Measurements from ENCODE around the gene FOLR3.
A peak's percentile ranks its signal among the peaks of the same experiment; 100 is the strongest.
"Not testable (repeated sequence)": the region's sequence is repeated elsewhere in the genome, so short reads cannot be mapped to it uniquely, and the experiment has no call there.

FOLR3 gene

DNA sequence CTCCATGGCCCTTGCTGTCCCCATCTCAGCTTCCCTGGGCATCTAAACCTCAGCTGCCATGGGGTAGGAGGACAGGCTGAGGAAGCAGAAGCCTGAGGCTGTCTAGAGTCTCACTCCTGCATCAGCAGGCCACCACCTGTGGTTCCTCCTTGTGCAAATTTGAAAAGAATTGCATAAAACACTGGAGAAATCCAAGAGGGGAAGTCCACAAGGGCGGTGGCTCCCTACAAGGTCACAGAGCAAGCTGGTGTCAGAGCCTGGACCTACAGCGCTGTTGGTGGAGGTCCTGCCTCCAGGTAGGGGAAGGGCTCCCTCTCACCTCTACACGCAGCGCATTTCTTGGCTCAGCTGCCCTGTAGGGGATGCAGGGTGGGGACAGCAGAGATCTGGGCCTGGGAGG is at the start of gene FOLR3:
TSS of gene FOLR3 (plus strand) at position 253 of the 400 bp plus-strand sequence. CDS start 228 bp downstream, outside the sequence.
- DNase-seq: not testable (repeated sequence)

DNA sequence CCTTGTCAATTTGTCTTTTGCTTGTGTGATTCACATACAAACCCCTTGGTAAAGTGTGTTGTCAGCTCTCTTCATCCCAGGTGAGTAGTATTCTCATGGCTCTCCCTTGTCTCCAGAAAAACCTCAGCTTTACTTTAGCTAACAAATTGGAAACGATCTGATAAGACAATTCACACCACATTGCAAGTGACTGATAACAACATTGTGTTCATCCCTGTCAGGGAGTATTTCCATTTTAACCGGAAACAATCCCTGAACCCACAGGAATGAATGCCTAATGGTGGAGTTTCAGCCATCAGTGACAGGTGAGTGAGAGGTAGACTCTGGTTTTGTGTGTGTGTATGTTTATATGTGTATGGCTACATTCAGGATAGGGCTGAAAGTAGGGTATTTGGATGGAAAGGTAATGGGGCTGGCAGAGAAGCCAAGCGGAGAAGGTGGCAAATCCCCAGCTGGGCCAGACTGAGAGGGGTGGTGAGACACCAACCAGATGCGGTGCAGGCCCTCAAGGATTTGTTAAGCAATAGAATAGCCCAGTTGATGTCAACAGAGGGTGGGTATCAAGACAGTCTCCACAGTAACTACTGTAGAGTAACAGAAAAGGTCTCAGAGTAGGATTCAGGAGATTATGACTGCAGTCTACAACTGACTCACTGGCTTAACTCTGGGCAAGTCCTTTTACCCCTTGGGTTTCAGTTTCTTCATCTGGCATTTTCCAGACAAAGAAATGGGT is 47.3 kb upstream of the FOLR3 start:
- DNase-seq: no peak

DNA sequence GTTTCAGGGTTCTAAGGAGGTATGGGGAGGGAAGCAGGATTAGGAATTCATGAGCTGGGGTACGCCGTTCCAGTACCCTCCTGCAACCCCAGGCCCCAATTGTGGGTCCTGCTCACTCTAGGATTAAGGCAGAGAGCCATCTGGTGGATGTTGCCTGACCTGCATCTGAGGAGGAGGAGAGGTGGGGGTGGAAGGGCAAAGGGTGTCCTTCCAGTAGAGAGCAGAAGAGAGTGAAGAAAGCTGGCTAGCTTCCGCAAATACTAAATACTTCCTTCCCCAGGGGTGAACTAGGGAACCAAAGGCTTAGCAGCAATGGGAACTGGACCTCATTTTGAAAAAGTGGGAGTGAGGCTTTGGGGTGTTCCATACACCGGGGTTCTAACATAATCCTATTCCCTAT is 44.2 kb upstream of the FOLR3 start:
- DNase-seq: no peak

DNA sequence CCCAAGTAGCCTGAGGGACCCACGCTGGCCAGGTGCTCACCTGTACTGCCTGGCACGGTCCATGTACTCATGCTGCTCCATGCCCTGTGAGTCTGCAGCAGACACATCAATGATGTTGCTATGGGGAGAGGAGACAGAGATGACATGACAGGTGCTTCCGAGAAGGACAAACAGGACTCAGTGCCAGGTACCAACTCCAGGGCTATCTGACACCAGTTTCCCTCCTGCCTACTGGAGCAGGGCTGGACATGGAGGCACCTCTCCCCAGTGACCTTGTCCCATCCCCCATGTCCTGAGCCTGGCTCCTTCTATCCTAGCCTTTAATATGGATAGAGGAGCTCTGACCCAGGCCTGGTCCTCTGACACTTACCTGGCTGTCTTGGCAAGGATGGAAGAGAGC is 36.8 kb upstream of the FOLR3 start:
- DNase-seq: no peak

DNA sequence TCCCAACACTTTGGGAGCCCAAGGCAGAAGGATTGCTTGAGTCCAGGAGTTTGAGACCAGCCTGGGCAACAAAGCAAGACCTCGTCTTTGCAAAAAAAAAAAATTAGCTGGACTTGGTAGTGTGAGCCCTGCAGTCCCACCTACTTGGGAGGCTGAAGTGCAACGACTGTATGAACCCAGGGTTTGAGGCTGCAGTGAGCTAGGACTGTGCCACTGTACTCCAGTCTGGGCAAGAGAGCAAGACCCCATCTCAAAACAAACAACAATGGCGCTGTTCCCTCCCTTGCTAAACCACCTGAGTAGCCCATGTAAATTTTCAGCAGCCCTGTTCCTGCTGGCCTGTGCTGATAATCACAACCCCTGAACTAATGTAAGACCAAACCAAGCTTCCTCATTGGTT is 35.5 kb upstream of the FOLR3 start:
- DNase-seq: no peak

DNA sequence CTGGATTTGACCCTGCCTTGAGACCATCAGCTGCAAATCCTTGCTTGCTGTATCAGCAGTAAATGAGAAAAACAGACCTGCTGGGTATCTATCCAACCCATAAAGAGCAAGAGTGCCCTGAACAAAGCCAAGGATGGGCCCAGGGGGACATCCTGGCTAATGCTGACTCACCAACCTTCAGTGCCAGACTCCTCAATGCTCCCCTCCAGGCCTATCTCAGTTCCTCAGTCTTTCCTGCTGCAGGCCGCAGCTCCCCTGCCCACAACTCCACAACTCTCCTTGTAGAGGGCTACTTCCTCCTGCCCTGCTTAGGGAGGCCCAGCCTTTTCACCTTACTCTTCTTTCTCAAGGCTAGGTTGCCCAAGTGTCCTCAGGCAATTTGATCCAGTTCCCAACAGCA is 35.1 kb upstream of the FOLR3 start:
- DNase-seq: no peak

DNA sequence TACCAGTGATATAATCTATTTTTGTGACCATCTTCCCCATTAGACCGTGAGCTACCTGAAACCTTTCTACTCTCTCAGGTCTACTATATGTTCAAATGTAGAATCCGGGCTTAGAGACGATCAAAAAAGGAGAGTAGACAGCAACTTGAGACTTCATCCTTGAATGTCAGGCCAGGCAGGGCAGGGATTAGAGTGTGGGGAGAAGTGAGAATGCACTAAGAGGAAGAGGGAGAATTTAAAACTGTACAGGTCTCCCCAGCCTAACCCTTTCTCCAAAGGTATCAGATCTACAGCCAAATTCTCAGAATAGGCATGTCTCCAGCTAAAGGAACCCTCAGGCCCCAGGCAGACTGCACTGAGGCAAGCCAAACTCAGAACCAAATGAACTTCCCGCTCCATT is 33.4 kb upstream of the FOLR3 start:
- no peak for DNase-seq

DNA sequence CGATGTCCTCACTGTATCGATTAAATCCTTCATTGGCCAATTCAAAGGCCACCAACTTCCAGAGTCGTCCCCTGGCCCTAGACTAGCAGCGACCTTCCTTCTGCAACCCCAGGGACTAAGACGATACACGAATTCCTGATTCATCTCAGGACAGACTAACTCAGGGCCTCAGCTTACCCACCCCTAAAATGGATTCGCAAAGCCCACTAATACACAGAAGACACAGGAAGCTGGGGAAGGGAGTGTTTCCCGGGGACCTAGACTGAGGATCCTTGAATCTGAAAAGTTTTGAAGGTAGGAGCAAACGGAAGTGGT is 32.9 kb upstream of the FOLR3 start:
- DNase-seq: no peak

DNA sequence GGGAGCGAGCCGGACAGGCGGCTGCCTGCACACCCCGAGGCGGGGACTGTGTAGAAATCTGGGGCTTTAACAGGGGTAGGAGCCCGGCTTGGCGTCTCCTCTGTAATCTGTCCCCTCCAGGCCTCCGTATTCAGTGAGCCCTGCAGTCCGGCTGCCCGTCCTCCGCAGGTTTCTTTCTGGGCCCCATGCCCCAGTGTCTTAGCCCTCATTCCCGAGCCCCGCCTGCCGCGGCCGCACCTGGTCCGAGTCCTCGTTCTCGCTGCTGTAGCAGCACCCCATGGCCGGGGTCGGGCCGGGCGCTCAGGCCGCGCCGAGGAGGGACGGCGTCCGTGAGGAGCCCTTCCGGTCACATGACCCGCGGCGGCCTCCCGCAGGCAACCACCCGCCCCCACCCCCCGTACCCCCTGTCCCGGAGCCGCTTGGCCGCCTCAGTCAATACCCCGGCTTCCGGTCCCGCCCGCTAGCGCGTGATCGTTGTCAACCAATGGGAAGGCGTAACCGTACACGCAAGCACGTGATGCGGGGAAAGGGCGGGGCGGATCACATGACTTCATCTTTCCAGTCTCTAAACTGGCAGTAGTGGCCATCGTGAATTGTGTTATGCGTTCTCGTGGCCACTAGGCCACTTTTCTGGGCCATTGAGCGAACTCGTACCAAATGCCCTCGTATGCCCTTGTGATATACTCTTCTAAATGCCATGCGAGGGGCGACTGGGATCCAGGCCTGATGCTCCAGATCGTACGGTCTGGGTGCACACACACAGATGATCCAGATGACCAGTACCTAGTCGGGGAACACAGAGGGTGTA is 32.4 kb upstream of the FOLR3 start, which contains the start of gene LAMTOR1:
TSS of gene LAMTOR1 (minus strand) at position 352 of the 808 bp plus-strand sequence. CDS start at position 279, 73 bp downstream.
- DNase-seq: peak; percentile 94

DNA sequence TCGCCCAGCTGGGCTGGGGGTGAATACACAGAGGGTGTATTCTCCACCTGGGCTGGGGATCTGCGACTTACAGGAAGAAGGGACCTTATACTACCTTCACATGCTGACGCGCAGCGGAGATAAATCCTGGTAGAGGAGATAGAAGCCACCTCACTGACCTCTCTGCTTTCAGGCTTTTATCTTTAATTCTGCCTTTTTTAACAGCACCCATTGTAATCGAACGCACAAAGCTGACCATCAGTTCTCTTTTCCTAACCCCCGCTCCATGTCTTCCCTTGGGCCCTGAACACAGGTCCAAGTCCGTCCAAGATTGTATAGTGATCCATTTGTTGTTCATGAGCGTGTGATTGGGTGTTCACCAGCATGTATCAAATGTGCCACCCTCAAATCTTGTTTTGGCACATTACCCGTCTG is 31.8 kb upstream of the FOLR3 start:
- no peak for DNase-seq

DNA sequence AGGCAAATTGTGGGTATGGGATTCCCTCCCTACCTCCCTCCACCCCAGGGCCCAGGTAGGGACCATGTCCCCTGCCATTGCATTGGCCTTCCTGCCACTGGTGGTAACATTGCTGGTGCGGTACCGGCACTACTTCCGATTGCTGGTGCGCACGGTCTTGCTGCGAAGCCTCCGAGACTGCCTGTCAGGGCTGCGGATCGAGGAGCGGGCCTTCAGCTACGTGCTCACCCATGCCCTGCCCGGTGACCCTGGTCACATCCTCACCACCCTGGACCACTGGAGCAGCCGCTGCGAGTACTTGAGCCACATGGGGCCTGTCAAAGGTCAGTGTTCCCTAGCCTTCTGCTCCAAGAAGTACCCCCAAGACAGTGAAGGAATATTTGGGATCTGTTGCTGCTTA is 29.6 kb upstream of the FOLR3 start, which contains the start of gene TOMT:
TSS of gene TOMT (plus strand) at position 37 of the 400 bp plus-strand sequence. CDS start at position 65, 28 bp downstream.
- no peak for DNase-seq

DNA sequence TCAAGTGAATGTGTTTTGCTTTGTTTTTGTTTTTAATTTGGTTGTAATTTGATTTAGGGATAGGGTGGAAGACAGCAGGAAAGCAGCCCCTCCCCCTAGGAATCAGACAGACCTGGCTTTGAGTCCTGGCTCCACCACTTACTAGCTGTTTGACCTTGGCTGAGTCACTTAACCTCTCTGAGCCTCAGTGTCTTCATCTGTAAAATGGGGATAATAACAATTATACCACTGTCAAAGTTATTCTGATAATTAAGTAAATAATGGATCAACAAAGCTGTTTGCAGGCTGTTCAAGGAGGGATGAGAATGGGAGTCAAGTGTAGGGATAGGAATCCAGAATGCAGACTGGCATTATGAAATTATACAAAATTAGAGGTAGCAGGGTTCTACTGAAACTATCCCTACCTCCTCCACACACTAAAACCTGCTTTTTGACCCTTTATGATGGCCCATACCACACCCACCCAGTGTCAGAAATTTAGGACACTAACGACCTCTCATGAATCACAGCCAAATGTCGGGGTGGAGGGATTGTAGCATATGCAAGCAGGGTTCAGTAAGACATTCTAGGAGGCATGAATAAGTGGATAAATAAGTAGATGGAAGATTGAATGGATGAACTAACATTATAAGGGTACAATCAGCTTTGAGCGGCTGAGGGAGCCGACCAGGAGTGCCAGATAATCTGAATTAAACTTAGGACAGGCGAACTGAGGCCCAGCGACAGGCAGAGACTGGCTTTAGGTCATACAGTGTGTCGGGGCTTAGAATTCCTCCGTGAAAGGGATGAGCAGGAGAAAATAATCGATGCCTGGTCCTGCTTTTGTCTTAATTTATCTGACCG is 24.0 kb upstream of the FOLR3 start:
- DNase-seq: no peak

DNA sequence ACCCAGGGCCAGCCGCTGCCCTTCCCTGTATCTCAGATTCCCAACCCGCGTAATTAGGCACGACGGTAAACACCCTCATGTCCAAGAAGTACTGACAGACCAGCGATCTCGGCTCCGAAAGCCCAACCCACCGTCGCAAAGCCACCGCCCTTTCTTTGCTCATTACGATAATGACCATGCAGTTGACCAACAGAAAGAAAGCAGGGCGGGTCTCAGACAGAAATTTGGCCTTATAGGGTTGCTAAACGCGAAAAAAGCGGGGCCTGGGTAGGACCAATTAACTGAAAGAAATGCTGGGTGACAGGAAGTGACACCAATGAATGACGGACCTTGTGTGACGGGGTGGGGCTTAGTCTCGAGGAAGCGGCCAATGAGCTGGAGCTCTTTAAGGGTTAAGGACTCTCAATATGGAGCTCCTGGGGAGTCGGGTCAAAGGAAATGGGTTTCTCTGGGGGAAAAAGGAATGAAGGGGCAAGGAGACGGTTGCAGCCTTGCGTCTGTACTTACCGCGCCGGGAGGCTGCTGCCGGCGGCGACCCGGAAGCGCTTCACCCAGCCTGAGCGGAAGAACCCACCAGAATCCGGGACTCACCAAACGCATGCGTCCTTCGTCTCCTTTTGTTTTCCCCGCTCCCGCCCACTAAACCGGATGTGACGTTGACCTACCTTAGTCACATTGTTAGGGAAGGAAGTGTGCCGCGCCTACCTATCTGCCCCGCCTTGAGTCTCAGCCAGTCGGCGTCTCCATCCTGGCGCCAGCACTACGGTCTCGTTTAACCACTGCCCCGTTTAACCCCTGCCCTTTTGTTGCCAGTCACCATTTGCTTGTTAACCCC is 23.2 kb upstream of the FOLR3 start, which contains the start of gene ANAPC15:
TSS of gene ANAPC15 (minus strand) at position 553 of the 835 bp plus-strand sequence. CDS start 1,419 bp downstream, outside the sequence.
- peak; percentile 99 for DNase-seq

DNA sequence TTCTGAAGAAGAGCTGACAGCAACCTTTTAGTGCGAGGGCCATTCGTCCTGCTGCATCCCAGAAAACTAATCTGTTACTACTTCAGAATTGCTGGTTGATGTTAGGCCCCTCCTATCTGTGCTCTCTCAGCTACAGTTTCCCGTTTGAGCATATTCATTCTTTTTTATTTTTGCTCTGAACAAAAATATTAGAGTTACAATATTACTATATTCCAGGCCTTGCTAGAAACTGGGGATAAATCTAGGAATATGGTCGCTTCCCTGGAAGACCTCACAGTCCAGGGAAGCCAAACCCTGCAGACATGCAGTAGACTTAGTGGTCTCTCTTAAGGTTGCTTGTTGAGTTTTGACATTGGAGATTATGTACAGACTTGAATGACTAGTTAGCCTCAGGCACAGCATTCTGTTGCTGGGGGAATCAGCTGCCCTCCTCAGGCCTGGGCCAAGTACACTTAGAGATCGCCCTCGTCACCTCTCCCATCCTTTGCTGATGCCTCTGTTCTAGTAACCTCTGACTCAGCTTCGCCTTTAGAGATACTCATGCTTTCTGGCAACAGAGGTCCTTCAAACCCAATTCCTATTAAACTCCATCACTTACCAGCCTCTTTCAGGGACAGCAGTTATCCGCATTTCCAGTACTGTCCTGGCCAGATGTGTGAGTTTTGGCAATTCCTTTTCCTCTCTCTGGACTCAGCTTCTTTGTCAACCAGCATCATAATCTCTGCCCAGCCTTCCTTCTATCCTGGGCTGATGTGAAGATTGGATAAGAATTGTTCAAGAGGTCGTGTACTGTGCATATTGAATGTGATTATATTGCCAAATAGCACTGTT is 22.3 kb upstream of the FOLR3 start:
- DNase-seq: peak; percentile 56

DNA sequence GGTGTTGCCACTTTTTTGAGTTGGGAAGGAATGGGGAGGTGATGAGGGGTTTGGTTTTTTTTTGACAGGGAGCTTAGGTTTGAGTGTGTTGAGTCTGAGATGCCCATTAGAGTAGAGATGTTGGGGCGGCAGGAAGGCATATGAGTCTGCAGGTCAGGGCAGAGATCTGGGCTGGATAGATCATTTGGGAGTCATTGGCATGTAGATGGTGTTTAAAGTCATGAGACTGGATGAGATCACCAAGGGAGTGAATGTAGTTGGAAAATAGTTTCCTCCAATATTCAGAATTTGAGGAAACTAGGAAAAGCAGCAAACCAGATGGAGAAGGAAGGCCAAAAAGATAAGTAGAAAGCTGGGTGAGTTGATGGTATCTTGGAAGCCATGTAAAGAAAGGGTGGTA is 21.0 kb upstream of the FOLR3 start:
- no peak for DNase-seq

DNA sequence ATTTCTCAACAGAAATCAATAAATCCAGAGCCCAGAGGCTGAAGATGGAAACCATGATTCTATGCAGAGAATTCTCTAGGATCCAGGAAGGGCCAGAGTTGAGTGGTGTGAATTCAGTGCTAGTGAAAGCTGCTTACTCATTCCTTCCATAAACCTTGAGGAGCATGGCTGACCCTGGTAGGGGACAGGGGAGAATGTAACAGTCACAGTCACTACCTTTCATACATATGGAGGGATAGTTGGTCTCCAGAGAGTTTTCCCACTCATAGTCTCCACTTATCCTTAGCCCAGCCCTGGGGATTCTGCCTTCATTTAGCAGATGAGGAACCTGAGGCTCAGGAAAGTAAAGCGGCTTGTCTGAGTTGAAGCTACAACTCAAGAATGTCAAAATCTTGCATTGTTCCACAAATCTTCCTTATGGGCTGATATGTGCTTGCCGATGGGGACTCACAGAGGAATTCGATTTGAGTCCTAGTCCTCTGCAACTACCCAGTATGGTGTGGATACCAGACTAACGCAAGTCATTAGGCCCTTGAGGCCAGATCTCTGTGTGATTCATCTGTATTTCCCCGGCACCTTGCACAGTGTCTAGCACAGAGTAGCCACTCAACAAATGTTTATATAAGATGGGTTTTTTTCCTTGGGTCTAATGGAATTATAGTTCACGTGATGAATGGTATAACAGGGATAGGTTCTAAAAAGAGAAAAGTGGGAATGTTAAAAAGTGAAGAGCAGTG is 19.3 kb upstream of the FOLR3 start:
- no peak for DNase-seq

DNA sequence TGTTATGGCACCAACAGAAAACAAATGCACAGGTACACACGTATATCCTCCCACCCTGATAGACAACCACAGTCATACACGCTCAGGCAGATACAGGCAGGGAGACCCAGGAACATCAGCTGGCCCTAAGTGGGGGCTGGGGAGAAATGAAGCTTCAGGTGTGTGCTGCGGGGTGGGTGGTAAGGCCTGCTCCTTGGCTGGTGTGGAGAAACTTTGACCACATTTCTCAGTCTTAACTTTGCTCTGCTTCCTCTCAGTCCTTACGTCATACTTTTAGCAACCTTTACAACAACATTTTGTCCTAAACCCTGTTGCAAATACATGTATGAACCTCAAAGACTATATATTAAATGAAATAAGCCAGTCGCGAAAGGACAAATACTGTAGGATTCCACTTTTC is 16.3 kb upstream of the FOLR3 start:
- DNase-seq: no peak

DNA sequence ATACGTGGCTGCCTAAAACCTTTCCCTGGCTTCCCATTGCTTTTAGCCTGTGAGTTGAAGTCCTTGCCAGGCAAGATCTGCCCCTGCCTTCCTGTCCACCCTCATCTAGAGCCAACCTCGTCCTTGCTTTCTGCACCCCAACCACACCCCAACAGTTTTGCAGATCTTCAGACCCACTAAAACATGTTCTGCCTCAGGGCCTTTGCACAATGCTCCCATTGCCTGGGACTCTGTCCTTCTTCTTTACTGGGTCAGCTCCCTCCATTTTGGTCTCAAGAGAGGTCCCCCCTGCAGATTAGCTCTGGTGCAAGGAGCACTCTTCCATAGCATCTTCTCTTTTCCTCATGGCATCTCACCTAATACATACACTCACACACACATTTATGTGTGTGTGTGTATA is 14.6 kb upstream of the FOLR3 start:
- DNase-seq: no peak

DNA sequence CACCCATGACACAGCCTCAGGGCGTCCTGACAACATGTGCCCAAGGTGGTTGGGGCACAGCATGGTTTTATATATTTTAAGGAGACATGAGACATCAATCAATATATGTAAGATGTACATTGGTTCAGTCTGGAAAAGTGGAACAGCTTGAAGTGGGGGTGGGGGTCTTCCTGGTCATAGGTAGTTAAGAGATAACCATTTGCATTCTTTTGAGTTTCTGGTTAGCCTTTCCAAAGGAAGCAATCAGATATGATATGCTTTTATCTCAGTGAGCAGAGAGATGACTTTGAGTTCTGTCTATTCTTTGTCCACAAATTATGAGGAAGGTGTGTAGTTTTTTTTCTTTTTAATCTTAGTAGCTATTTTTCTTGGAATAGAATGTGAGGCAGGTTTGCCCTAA is 12.9 kb upstream of the FOLR3 start:
- no peak for DNase-seq

DNA sequence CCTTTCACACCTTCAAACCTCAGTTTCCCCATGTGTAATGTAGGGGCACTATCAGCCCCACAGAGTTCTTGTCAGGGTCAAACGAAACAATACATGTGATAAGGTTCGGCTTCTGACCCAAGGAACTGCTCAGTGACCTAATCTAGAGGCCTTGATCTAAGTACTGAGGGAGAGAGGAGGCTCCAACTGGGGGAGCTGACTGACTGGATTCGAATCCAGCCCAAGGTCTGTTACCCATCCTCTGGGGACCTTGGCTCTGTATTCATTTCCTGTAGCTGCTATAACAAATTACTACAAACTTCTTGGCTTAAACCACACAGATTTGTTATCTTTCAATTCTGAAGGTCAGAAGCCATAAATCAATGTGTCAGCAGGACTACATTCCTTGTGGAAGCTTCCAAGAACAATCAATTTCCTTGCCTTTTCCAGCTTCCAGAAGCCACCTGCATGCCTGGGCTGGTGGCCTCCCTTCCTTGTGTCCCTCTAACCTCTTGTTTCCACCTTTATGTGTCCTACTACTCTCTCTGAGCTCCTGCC is 12.3 kb upstream of the FOLR3 start:
- DNase-seq: no peak
